Measurements from ENCODE around the gene MSI2.

DNA sequence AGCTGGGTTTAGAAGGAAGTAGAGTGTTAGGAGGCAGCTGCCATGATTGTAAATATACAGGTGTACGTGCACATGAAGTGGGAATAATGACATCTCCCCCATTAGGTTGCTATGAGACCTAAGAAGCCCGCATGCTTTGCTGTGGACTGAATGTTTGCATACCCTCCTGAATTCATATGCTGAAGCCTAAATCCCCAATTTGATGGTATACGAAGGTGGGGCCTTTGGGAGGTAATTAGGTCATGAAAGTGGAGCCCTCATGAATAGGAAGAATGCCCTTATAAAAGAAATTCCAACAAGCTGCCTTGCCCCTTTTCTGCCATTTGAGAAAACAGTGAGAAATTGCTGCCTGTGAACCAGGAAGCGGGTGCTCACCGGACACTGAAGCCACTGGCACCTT is 444.8 kb downstream of the MSI2 start:
- TF ChIP-seq, protein P1, sequence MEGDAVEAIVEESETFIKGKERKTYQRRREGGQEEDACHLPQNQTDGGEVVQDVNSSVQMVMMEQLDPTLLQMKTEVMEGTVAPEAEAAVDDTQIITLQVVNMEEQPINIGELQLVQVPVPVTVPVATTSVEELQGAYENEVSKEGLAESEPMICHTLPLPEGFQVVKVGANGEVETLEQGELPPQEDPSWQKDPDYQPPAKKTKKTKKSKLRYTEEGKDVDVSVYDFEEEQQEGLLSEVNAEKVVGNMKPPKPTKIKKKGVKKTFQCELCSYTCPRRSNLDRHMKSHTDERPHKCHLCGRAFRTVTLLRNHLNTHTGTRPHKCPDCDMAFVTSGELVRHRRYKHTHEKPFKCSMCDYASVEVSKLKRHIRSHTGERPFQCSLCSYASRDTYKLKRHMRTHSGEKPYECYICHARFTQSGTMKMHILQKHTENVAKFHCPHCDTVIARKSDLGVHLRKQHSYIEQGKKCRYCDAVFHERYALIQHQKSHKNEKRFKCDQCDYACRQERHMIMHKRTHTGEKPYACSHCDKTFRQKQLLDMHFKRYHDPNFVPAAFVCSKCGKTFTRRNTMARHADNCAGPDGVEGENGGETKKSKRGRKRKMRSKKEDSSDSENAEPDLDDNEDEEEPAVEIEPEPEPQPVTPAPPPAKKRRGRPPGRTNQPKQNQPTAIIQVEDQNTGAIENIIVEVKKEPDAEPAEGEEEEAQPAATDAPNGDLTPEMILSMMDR (IDR thresholded peaks at IDR 0.05; ENCODE audit: extremely low read depth in 1 of 2, insufficient read depth in 1 of 2, low read depth in 1 of 2, low read length in 2 of 2) = no peak
- TF ChIP-seq MAX (IDR thresholded peaks at IDR 0.05; ENCODE audit: insufficient read depth, insufficient read length) (no peak), POLR2A (IDR thresholded peaks at IDR 0.05; ENCODE audit: low read depth, low read length) (no peak), POLR2AphosphoS5 (IDR thresholded peaks at IDR 0.05; ENCODE audit: insufficient read depth, low read depth, low read length) (no peak), EZH2 (IDR thresholded peaks at IDR 0.05; ENCODE audit: borderline replicate concordance, low read depth, low read length, severe bottlenecking) (no peak), FOS (IDR thresholded peaks at IDR 0.05; ENCODE audit: borderline replicate concordance, insufficient read depth, low read length) (no peak), JUN (IDR thresholded peaks at IDR 0.05; ENCODE audit: borderline replicate concordance, insufficient read depth, insufficient read length, low read depth) (no peak), MYC (IDR thresholded peaks at IDR 0.05; ENCODE audit: low read depth, low read length) (no peak), GATA2 (IDR thresholded peaks at IDR 0.05; ENCODE audit: insufficient read depth, insufficient read length, low read depth, low read length) (no peak)

Measured in endothelial cell of umbilical vein (primary cell).